Measurements from ENCODE around the gene KANSL2. TPM values are rescaled to one million over a fixed set of nuclear protein-coding genes. Genes with fewer than 3 reads are reported as not detected.
"Not testable (repeated sequence)": the region's sequence is repeated elsewhere in the genome, so short reads cannot be mapped to it uniquely, and the experiment has no call there.

KANSL2 gene
- total RNA-seq (2013), result 37.5 TPM
- 10 to 100 TPM; 12.2 to 20.3 (median 12.5) TPM for polyA plus RNA-seq
- 27.0 and 38.5 TPM in 2 replicates for polyA minus RNA-seq
- 20.8 to 65.2 (median 34.8) reads per million in 11 experiments for total RNA-seq

- H3K36me3 Mint-ChIP-seq, result peaks cover 17% of the 10 kb centered on the region in 2 donors
- H3K9me3 ChIP-seq (replicated peaks in 1 of 2; ENCODE audit: control insufficient read depth in 1 of 2, insufficient read depth in 1 of 2, low read length in 2 of 2), result no peaks in the 10 kb centered on the region
- H4K20me1 ChIP-seq (ENCODE audit: insufficient read depth, low read length), result peaks cover 40% of the 10 kb centered on the region
- peaks cover 51% of the 10 kb centered on the region for H3K79me2 ChIP-seq (ENCODE audit: insufficient read depth, low read length)
- DNase-seq, result peak; percentile 94 to 96 (median 95)
- H3K9ac ChIP-seq (ENCODE audit: insufficient read depth, low read length, poor library complexity, severe bottlenecking), result peak within 1 kb of the TSS; percentile 88
- under 1% methylated on average over 63 of the region's 64 CpGs for WGBS (ENCODE audit: insufficient coverage)
- peak within 1 kb of the TSS; percentile 92 to 98 (median 97) for H3K27ac Mint-ChIP-seq
- peak within 1 kb of the TSS; percentile 89 for H2AFZ ChIP-seq (ENCODE audit: insufficient read depth, low read depth, low read length, poor library complexity, severe bottlenecking)
- H3K27me3 Mint-ChIP-seq (ENCODE audit: low read depth in 3 of 3), result peaks cover 2 to 12% (median 3%) of the 10 kb centered on the region in 3 donors
- peak within 1 kb of the TSS; percentile 67 to 93 (median 84) for H3K4me3 ChIP-seq (replicated peaks in 1 of 3; ENCODE audit: low read depth in 2 of 3, low read length in 3 of 3)
- H3K4me2 ChIP-seq (replicated peaks; ENCODE audit: extremely low read depth, low read length, poor library complexity, severe bottlenecking), result peak within 1 kb of the TSS; percentile 94
- no peak for TF ChIP-seq CTCF (IDR thresholded peaks at IDR 0.05)
- H3K4me1 Mint-ChIP-seq, result peaks cover 51% of the 10 kb centered on the region
- H3K27me3 ChIP-seq (ENCODE audit: control insufficient read depth in 2 of 2, insufficient read depth in 2 of 2, low read length in 2 of 2), result no peaks in the 10 kb centered on the region
- H3K4me1 ChIP-seq (ENCODE audit: control insufficient read depth in 1 of 2, insufficient read depth in 2 of 2, low read length in 2 of 2), result peaks cover 45 to 48% of the 10 kb centered on the region in 2 donors
- H3K4me3 Mint-ChIP-seq, result peak within 1 kb of the TSS; percentile 96 to 98
- H3K9me3 Mint-ChIP-seq, result peaks cover 0 to 2% (median 0%) of the 10 kb centered on the region in 7 donors
- peak within 1 kb of the TSS; percentile 78 to 94 for H3K27ac ChIP-seq (ENCODE audit: low read depth in 1 of 2, low read length in 2 of 2)
- intact Hi-C loops (cut with micrococcal nuclease), result loop anchor here in 1 of 2 donors (2.0 kb wide), 1 partner anchor 35 kb away; the partner anchor contains the start of gene CCNT1
- H3K36me3 ChIP-seq (replicated peaks in 1 of 2; ENCODE audit: control insufficient read depth in 1 of 2, insufficient read depth in 2 of 2, low read length in 2 of 2), result peaks cover 2 to 14% of the 10 kb centered on the region in 2 donors
These were observed at the start of gene KANSL2 for GRCh38 chr12:48681710-48682532. Gene KANSL2, minus strand, starts transcription at chr12:48682238. Its CDS starts 606 bp downstream, at chr12:48681632.

GRCh38 chr12:48728807-48729206 lies 46.8 kb upstream of the KANSL2 start:
- no peaks in the 10 kb centered on the region for H3K4me1 Mint-ChIP-seq
- Histone ChIP-seq H3K27ac (ENCODE audit: low read depth in 1 of 2, low read length in 2 of 2) (no peak overlapping the region), H3K9me3 (replicated peaks in 1 of 2; ENCODE audit: control insufficient read depth in 1 of 2, insufficient read depth in 1 of 2, low read length in 2 of 2) (no peaks in the 10 kb centered on the region), H2AFZ (ENCODE audit: insufficient read depth, low read depth, low read length, poor library complexity, severe bottlenecking) (no peak overlapping the region), H3K79me2 (ENCODE audit: insufficient read depth, low read length) (no peaks in the 10 kb centered on the region), H3K36me3 (replicated peaks in 1 of 2; ENCODE audit: control insufficient read depth in 1 of 2, insufficient read depth in 2 of 2, low read length in 2 of 2) (no peaks in the 10 kb centered on the region), H3K9ac (ENCODE audit: insufficient read depth, low read length, poor library complexity, severe bottlenecking) (no peak overlapping the region), H3K4me3 (replicated peaks in 1 of 3; ENCODE audit: low read depth in 2 of 3, low read length in 3 of 3) (no peak overlapping the region), H4K20me1 (ENCODE audit: insufficient read depth, low read length) (no peaks in the 10 kb centered on the region), H3K4me2 (replicated peaks; ENCODE audit: extremely low read depth, low read length, poor library complexity, severe bottlenecking) (no peak overlapping the region), H3K27me3 (ENCODE audit: control insufficient read depth in 2 of 2, insufficient read depth in 2 of 2, low read length in 2 of 2) (no peaks in the 10 kb centered on the region), H3K4me1 (ENCODE audit: control insufficient read depth in 1 of 2, insufficient read depth in 2 of 2, low read length in 2 of 2) (no peaks in the 10 kb centered on the region)
- H3K27ac Mint-ChIP-seq, result no peak overlapping the region
- H3K4me3 Mint-ChIP-seq, result no peak overlapping the region
- TF ChIP-seq CTCF (IDR thresholded peaks at IDR 0.05), result no peak
- intact Hi-C loops (cut with micrococcal nuclease), result no loop called here
- DNase-seq, result no peak
- peaks cover 0 to 1% (median 0%) of the 10 kb centered on the region in 7 donors for H3K9me3 Mint-ChIP-seq
- H3K27me3 Mint-ChIP-seq (ENCODE audit: low read depth in 3 of 3), result peaks cover 2 to 7% (median 2%) of the 10 kb centered on the region in 3 donors
- no peaks in the 10 kb centered on the region for H3K36me3 Mint-ChIP-seq
- WGBS (ENCODE audit: insufficient coverage), result no CpG with 5 or more reads among the region's 5 CpGs

- H3K4me3 Mint-ChIP-seq; H3K27me3 Mint-ChIP-seq (ENCODE audit: low read depth in 3 of 3); H3K79me2 ChIP-seq (ENCODE audit: insufficient read depth, low read length); H4K20me1 ChIP-seq (ENCODE audit: insufficient read depth, low read length); H2AFZ ChIP-seq (ENCODE audit: insufficient read depth, low read depth, low read length, poor library complexity, severe bottlenecking); H3K27ac ChIP-seq (ENCODE audit: low read depth in 1 of 2, low read length in 2 of 2); H3K36me3 Mint-ChIP-seq; intact Hi-C loops (cut with micrococcal nuclease); H3K4me3 ChIP-seq (replicated peaks in 1 of 3; ENCODE audit: low read depth in 2 of 3, low read length in 3 of 3); H3K27me3 ChIP-seq (ENCODE audit: control insufficient read depth in 2 of 2, insufficient read depth in 2 of 2, low read length in 2 of 2); H3K36me3 ChIP-seq (replicated peaks in 1 of 2; ENCODE audit: control insufficient read depth in 1 of 2, insufficient read depth in 2 of 2, low read length in 2 of 2); H3K4me1 ChIP-seq (ENCODE audit: control insufficient read depth in 1 of 2, insufficient read depth in 2 of 2, low read length in 2 of 2); H3K4me1 Mint-ChIP-seq; DNase-seq; H3K9ac ChIP-seq (ENCODE audit: insufficient read depth, low read length, poor library complexity, severe bottlenecking); H3K27ac Mint-ChIP-seq; H3K4me2 ChIP-seq (replicated peaks; ENCODE audit: extremely low read depth, low read length, poor library complexity, severe bottlenecking): not testable (repeated sequence)
- H3K9me3 Mint-ChIP-seq, result peaks cover 19 to 25% (median 23%) of the 10 kb centered on the region in 7 donors
- H3K9me3 ChIP-seq (replicated peaks in 1 of 2; ENCODE audit: control insufficient read depth in 1 of 2, insufficient read depth in 1 of 2, low read length in 2 of 2), result peaks cover 19% of the 10 kb centered on the region in 2 donors
- WGBS (ENCODE audit: insufficient coverage), result 100% methylated on average over 1 of the region's 1 CpG
These were observed 38.7 kb upstream of the KANSL2 start for GRCh38 chr12:48720737-48721136.
